Measurements from ENCODE around the gene CYTH2.

GRCh38 chr19:48481846-48482639 lies 12.9 kb downstream of the CYTH2 start:
- TF ChIP-seq, protein P1, sequence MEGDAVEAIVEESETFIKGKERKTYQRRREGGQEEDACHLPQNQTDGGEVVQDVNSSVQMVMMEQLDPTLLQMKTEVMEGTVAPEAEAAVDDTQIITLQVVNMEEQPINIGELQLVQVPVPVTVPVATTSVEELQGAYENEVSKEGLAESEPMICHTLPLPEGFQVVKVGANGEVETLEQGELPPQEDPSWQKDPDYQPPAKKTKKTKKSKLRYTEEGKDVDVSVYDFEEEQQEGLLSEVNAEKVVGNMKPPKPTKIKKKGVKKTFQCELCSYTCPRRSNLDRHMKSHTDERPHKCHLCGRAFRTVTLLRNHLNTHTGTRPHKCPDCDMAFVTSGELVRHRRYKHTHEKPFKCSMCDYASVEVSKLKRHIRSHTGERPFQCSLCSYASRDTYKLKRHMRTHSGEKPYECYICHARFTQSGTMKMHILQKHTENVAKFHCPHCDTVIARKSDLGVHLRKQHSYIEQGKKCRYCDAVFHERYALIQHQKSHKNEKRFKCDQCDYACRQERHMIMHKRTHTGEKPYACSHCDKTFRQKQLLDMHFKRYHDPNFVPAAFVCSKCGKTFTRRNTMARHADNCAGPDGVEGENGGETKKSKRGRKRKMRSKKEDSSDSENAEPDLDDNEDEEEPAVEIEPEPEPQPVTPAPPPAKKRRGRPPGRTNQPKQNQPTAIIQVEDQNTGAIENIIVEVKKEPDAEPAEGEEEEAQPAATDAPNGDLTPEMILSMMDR (IDR thresholded peaks at IDR 0.05; ENCODE audit: low read length): no peak
- TF ChIP-seq EZH2phosphoT487 (IDR thresholded peaks at IDR 0.05; ENCODE audit: low read length): no peak
- TF ChIP-seq EZH2 (optimal IDR thresholded peaks at IDR 0.05; ENCODE audit: low read depth, low read length): no peak

All from MM.1S (cell line).